Activated CD8-positive, alpha-beta memory T cell treated with anti-CD3 and anti-CD28 coated beads for 48 hours (primary cell): Measurements from ENCODE around the gene AP1M1.
A peak's percentile ranks its signal among the peaks of the same experiment; 100 is the strongest.
"Not testable (repeated sequence)": the region's sequence is repeated elsewhere in the genome, so short reads cannot be mapped to it uniquely, and the experiment has no call there.

Experiments used
- DNase-seq, 3 experiments: peaks; one replicate each; pipeline ENCODE4 v3.0.0-alpha.2; 2020; ENCODE audit warnings: low read depth in 2 of 3, low spot score in 2 of 3

Gene AP1M1

GRCh38 chr19:16261584-16262368 is 64.1 kb downstream of the AP1M1 start:
- no peak for DNase-seq

GRCh38 chr19:16262618-16263017 is 64.9 kb downstream of the AP1M1 start:
- no peak for DNase-seq

GRCh38 chr19:16263141-16263761 is 65.5 kb downstream of the AP1M1 start:
- DNase-seq, result no peak

GRCh38 chr19:16265205-16265604 is 67.5 kb downstream of the AP1M1 start:
- DNase-seq, result no peak

GRCh38 chr19:16265890-16266585 is 68.3 kb downstream of the AP1M1 start:
- DNase-seq, result no peak

GRCh38 chr19:16266586-16266942 is 68.9 kb downstream of the AP1M1 start:
- DNase-seq, result peak in 2 of 3 experiments; percentile 8 to 26

GRCh38 chr19:16268676-16269319 is 71.1 kb downstream of the AP1M1 start:
- peak in 1 of 3 experiments; percentile 5 for DNase-seq

- DNase-seq, result no peak
These were observed 75.2 kb downstream of the AP1M1 start for GRCh38 chr19:16272945-16273344.

- no peak for DNase-seq
These were observed 76.7 kb downstream of the AP1M1 start for GRCh38 chr19:16274447-16274846.

- no peak for DNase-seq
These were observed 82.6 kb downstream of the AP1M1 start for GRCh38 chr19:16280306-16280705.

GRCh38 chr19:16281743-16282142 is 84.0 kb downstream of the AP1M1 start:
- no peak for DNase-seq

- DNase-seq, result peak; percentile 48 to 52 (median 51)
These were observed 85.7 kb downstream of the AP1M1 start for GRCh38 chr19:16283210-16284061.

- DNase-seq, result no peak
These were observed 86.8 kb downstream of the AP1M1 start for GRCh38 chr19:16284505-16284904.

- not testable (repeated sequence) for DNase-seq
These were observed 87.4 kb downstream of the AP1M1 start for GRCh38 chr19:16285079-16285478.

GRCh38 chr19:16285769-16286498 is 88.2 kb downstream of the AP1M1 start:
- no peak for DNase-seq

- no peak for DNase-seq
These were observed 90.8 kb downstream of the AP1M1 start for GRCh38 chr19:16288544-16288943.

GRCh38 chr19:16289594-16289993 is 91.9 kb downstream of the AP1M1 start:
- DNase-seq, result no peak

- no peak for DNase-seq
These were observed 93.0 kb downstream of the AP1M1 start for GRCh38 chr19:16290692-16291091.

GRCh38 chr19:16293118-16294091 is 95.7 kb downstream of the AP1M1 start:
- no peak for DNase-seq
